Measurements from ENCODE around the gene MRPL51. TPM values are rescaled to one million over a fixed set of nuclear protein-coding genes. Genes with fewer than 3 reads are reported as not detected.

Gene MRPL51
- total and polyA plus RNA-seq, 2 experiments from 2014 or later, result 93.9 to 463 TPM

- H3K27ac Mint-ChIP-seq, result no peak overlapping the region
- H3K27me3 Mint-ChIP-seq (ENCODE audit: insufficient read depth, low read depth, poor library complexity), result peaks cover 14% of the 10 kb centered on the region
- no peak overlapping the region for H3K4me3 Mint-ChIP-seq
- Histone ChIP-seq H3K79me2 (replicated peaks; ENCODE audit: insufficient read depth) (no peaks in the 10 kb centered on the region; the same call in 1 of the 2 replicates), H2AFZ (no peak overlapping the region), H3F3A (replicated peaks; ENCODE audit: low read depth) (0 out of 2 replicates have a peak, but pooled peaks cover 4% of the 10 kb centered on the region), H3K27me3 (ENCODE audit: insufficient read depth) (no peaks in the 10 kb centered on the region), H3K36me3 (ENCODE audit: insufficient read depth) (peaks cover 12% of the 10 kb centered on the region), H3K4me1 (ENCODE audit: insufficient read depth) (no peaks in the 10 kb centered on the region), H3K27ac (ENCODE audit: low read depth) (no peak overlapping the region), H3K4me3 (no peak overlapping the region), H3K9me2 (ENCODE audit: insufficient read depth) (no peaks in the 10 kb centered on the region), H3K4me2 (no peak overlapping the region), H4K20me1 (replicated peaks; ENCODE audit: insufficient read depth) (no peaks in the 10 kb centered on the region)
- no peak for TF ChIP-seq REST (IDR thresholded peaks at IDR 0.05; ENCODE audit: unreplicated experiment)
- no peak for TF ChIP-seq ETS1 (IDR thresholded peaks at IDR 0.05)
- no peak for TF ChIP-seq CTCF (conservative IDR thresholded peaks at IDR 0.05; ENCODE audit: low read depth in 2 of 2)
- TF ChIP-seq ZNF462 (CRISPR knock-in tag; IDR thresholded peaks at IDR 0.05), result no peak
- TF ChIP-seq POLR2AphosphoS5 (IDR thresholded peaks at IDR 0.05; ENCODE audit: low read depth), result no peak
- no peak for TF ChIP-seq STAT1 (IDR thresholded peaks at IDR 0.05; ENCODE audit: unreplicated experiment)
- TF ChIP-seq EZH2 (IDR thresholded peaks at IDR 0.05; ENCODE audit: low read depth, unreplicated experiment), result no peak
- no peak for TF ChIP-seq JUNB (IDR thresholded peaks at IDR 0.05; ENCODE audit: unreplicated experiment)
- no peak for TF ChIP-seq ZNF331 (CRISPR knock-in tag; IDR thresholded peaks at IDR 0.05; ENCODE audit: low read depth)
- no peak for TF ChIP-seq NANOG (IDR thresholded peaks at IDR 0.05; ENCODE audit: borderline replicate concordance)
- TF ChIP-seq EZH2phosphoT487 (IDR thresholded peaks at IDR 0.05; ENCODE audit: unreplicated experiment), result no peak
- TF ChIP-seq CREB1 (CRISPR knock-in tag; IDR thresholded peaks at IDR 0.05; ENCODE audit: low read depth), result no peak
- TF ChIP-seq ZNF114 (CRISPR knock-in tag; IDR thresholded peaks at IDR 0.05), result no peak
- H3K4me1 Mint-ChIP-seq, result no peaks in the 10 kb centered on the region; the same call in 1 of the 3 replicates
- H3K36me3 Mint-ChIP-seq (ENCODE audit: low read depth), result peaks cover 58% of the 10 kb centered on the region
- no peaks in the 10 kb centered on the region for H3K9me3 Mint-ChIP-seq
- no peak for DNase-seq (ENCODE audit: low spot score)
- ATAC-seq, result no peak
These were observed 30.6 kb downstream of the MRPL51 start for GRCh38 chr12:6462234-6462995.
